AG10803 (cell line): ENCODE results near the gene KRTAP16-1.

Source experiments
- DNase-seq: peaks from one replicate; pipeline ENCODE4 v3.0.0; 2010; ENCODE audit warnings: low read depth
- H3K4me3 ChIP-seq: 2 replicates; pipeline ENCODE4 v1.5.1; 2011; ENCODE audit warnings: mild to moderate bottlenecking, low read length, control low read depth
- CTCF ChIP-seq: conservative IDR thresholded peaks from 2 replicates; pipeline ENCODE4 v1.5.1; 2011; ENCODE audit warnings: mild to moderate bottlenecking, low read length, control low read depth, inconsistent platforms

The KRTAP16-1 gene

GRCh38 chr17:41322903-41323895 is 14.1 kb upstream of the KRTAP16-1 start:
- no peak for TF ChIP-seq CTCF

GRCh38 chr17:41322094-41322902 is 13.2 kb upstream of the KRTAP16-1 start:
- DNase-seq, result peak; percentile 76
- H3K4me3 ChIP-seq, result no peak overlapping the region
- peak; percentile 97 for TF ChIP-seq CTCF

More at GRCh38 chr17:41322903-41323895, 14.1 kb upstream of the KRTAP16-1 start:
- no peak overlapping the region for H3K4me3 ChIP-seq
- DNase-seq, result no peak

- no peak for DNase-seq
- TF ChIP-seq CTCF, result no peak
- H3K4me3 ChIP-seq, result no peak overlapping the region
Observed at GRCh38 chr17:41318231-41318630, 9.1 kb upstream of the KRTAP16-1 start.

- no peak for DNase-seq
- no peak for TF ChIP-seq CTCF
- no peak overlapping the region for H3K4me3 ChIP-seq
Observed at GRCh38 chr17:41315814-41316445, 6.8 kb upstream of the KRTAP16-1 start.

DNA sequence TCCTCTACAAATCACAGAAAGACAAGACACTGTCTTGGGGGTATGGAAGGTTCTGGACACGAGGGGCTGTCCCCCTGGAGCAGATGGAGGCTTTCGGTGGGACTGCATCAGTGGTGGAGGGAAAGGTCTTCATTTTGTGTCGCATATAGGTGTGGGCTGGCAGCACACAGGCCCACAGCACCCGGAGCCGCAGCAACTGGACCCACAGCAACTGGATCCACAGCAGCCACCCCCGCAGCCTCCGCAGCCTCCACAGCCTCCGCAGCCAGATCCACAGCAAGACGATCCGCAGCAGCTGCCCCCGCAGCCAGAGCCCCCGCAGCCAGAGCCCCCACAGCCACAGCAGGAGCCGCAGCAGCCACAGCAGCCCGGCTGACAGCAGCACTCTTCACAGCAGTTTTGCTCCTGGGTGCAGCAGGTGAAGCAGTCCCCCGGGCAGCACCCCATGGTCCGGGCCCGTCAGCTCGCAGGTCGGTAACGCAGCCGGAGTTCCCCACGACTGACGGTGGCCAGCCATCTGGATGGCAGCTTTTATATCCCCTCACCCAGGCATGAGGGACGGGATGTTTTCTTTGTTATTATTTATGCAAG is 6.2 kb upstream of the KRTAP16-1 start, which contains the start of gene KRTAP17-1:
Gene KRTAP17-1 (minus strand): TSS at position 507 of the 591 bp plus-strand sequence. CDS start 60 bp downstream, at position 447.
- no peak for TF ChIP-seq CTCF
- DNase-seq, result no peak
- no peak within 1 kb of the TSS for H3K4me3 ChIP-seq

- H3K4me3 ChIP-seq, result no peak overlapping the region
- no peak for DNase-seq
- no peak for TF ChIP-seq CTCF
Observed at GRCh38 chr17:41311111-41311510, 2.0 kb upstream of the KRTAP16-1 start.
